Measurements from ENCODE around the gene SCYL2. TPM values are rescaled to one million over a fixed set of nuclear protein-coding genes. Genes with fewer than 3 reads are reported as not detected.
"Not testable (repeated sequence)": the region's sequence is repeated elsewhere in the genome, so short reads cannot be mapped to it uniquely, and the experiment has no call there.

Gene SCYL2
- total and polyA plus RNA-seq, 2 donors from 2014 or later: 10.3 to 41.7 TPM

GRCh38 chr12:100279159-100279558, 12.2 kb downstream of the SCYL2 start:
- TF ChIP-seq CTCF (IDR thresholded peaks at IDR 0.05; ENCODE audit: borderline replicate concordance, extremely low read depth, insufficient read depth): no peak
- no peaks in the 10 kb centered on the region for H3K9me3 ChIP-seq (ENCODE audit: control insufficient read depth in 2 of 3, insufficient read depth in 1 of 3, low read length in 3 of 3)
- no peak for DNase-seq
- H3K27ac ChIP-seq (ENCODE audit: low read depth in 2 of 2, low read length in 2 of 2): no peak overlapping the region
- H3K4me3 ChIP-seq (ENCODE audit: low read length in 3 of 3): peak overlapping the region in 1 of 3 donors; percentile 43
- intact Hi-C loops (cut with DNase I): no loop called here
- H3K4me1 ChIP-seq (ENCODE audit: control insufficient read depth in 2 of 3, insufficient read depth in 2 of 3, low read depth in 1 of 3, low read length in 3 of 3): peaks cover 0 to 15% (median 3%) of the 10 kb centered on the region in 3 donors
- no peaks in the 10 kb centered on the region for H3K27me3 ChIP-seq (ENCODE audit: control insufficient read depth, insufficient read depth, low read length)
- H3K36me3 ChIP-seq (ENCODE audit: control insufficient read depth in 2 of 3, insufficient read depth in 3 of 3, low read length in 3 of 3): no peaks in the 10 kb centered on the region
- no peak overlapping the region for H3K9ac ChIP-seq (ENCODE audit: low read length in 3 of 3)
- no peak for FAIRE-seq

GRCh38 chr12:100279607-100280244, 12.7 kb downstream of the SCYL2 start:
- Histone ChIP-seq H3K27me3 (ENCODE audit: control insufficient read depth, insufficient read depth, low read length) (no peaks in the 10 kb centered on the region), H3K27ac (ENCODE audit: low read depth in 2 of 2, low read length in 2 of 2) (no peak overlapping the region), H3K4me3 (ENCODE audit: low read length in 3 of 3) (peak overlapping the region in 1 of 3 donors; percentile 43), H3K36me3 (ENCODE audit: control insufficient read depth in 2 of 3, insufficient read depth in 3 of 3, low read length in 3 of 3) (no peaks in the 10 kb centered on the region), H3K9me3 (ENCODE audit: control insufficient read depth in 2 of 3, insufficient read depth in 1 of 3, low read length in 3 of 3) (no peaks in the 10 kb centered on the region), H3K9ac (ENCODE audit: low read length in 3 of 3) (peak overlapping the region in 1 of 3 donors; percentile 23), H3K4me1 (ENCODE audit: control insufficient read depth in 2 of 3, insufficient read depth in 2 of 3, low read depth in 1 of 3, low read length in 3 of 3) (peaks cover 0 to 15% (median 3%) of the 10 kb centered on the region in 3 donors)
- DNase-seq (peak in 2 of 5 donors; percentile 7 to 31), FAIRE-seq (peak; percentile 62)
- intact Hi-C loops (cut with DNase I): no loop called here
- no peak for TF ChIP-seq CTCF (IDR thresholded peaks at IDR 0.05; ENCODE audit: borderline replicate concordance, extremely low read depth, insufficient read depth)

- not testable (repeated sequence) for FAIRE-seq
Observed at GRCh38 chr12:100284556-100284955, 17.6 kb downstream of the SCYL2 start.

GRCh38 chr12:100289038-100289437, 22.1 kb downstream of the SCYL2 start:
- Histone ChIP-seq H3K9me3 (ENCODE audit: control insufficient read depth in 2 of 3, insufficient read depth in 1 of 3, low read length in 3 of 3) (no peaks in the 10 kb centered on the region), H3K4me1 (ENCODE audit: control insufficient read depth in 2 of 3, insufficient read depth in 2 of 3, low read depth in 1 of 3, low read length in 3 of 3) (no peaks in the 10 kb centered on the region), H3K9ac (ENCODE audit: low read length in 3 of 3) (no peak overlapping the region), H3K27ac (ENCODE audit: low read depth in 2 of 2, low read length in 2 of 2) (no peak overlapping the region), H3K27me3 (ENCODE audit: control insufficient read depth, insufficient read depth, low read length) (no peaks in the 10 kb centered on the region), H3K36me3 (ENCODE audit: control insufficient read depth in 2 of 3, insufficient read depth in 3 of 3, low read length in 3 of 3) (peaks cover 0 to 2% (median 0%) of the 10 kb centered on the region in 3 donors), H3K4me3 (ENCODE audit: low read length in 3 of 3) (no peak overlapping the region)
- no peak for FAIRE-seq
- intact Hi-C loops (cut with DNase I): no loop called here
- no peak for DNase-seq
- no peak for TF ChIP-seq CTCF (IDR thresholded peaks at IDR 0.05; ENCODE audit: borderline replicate concordance, extremely low read depth, insufficient read depth)

More at GRCh38 chr12:100284556-100284955, 17.6 kb downstream of the SCYL2 start:
- intact Hi-C loops (cut with DNase I); DNase-seq; H3K4me1 ChIP-seq (ENCODE audit: control insufficient read depth in 2 of 3, insufficient read depth in 2 of 3, low read depth in 1 of 3, low read length in 3 of 3); H3K9me3 ChIP-seq (ENCODE audit: control insufficient read depth in 2 of 3, insufficient read depth in 1 of 3, low read length in 3 of 3); H3K4me3 ChIP-seq (ENCODE audit: low read length in 3 of 3); H3K9ac ChIP-seq (ENCODE audit: low read length in 3 of 3); H3K27ac ChIP-seq (ENCODE audit: low read depth in 2 of 2, low read length in 2 of 2); H3K27me3 ChIP-seq (ENCODE audit: control insufficient read depth, insufficient read depth, low read length); H3K36me3 ChIP-seq (ENCODE audit: control insufficient read depth in 2 of 3, insufficient read depth in 3 of 3, low read length in 3 of 3): not testable (repeated sequence)

All from kidney (tissue), 14 donors.